GM06990 (cell line): ENCODE data around the gene BSN.

Experiments
- DNase-seq: peaks from one replicate; pipeline ENCODE4 v3.0.0-alpha.2; 2011; ENCODE audit not compliant: insufficient read length; ENCODE audit errors: extremely low read depth
- H3K27me3 ChIP-seq: replicated peaks from 2 replicates; pipeline ENCODE4 v1.6.0; 2011; ENCODE audit warnings: low read length; ENCODE audit not compliant: control insufficient read depth, insufficient read depth
- H3K36me3 ChIP-seq: 2 replicates; pipeline ENCODE4 v1.5.1; 2011; ENCODE audit warnings: low read length; ENCODE audit not compliant: control insufficient read depth, insufficient read depth
- H3K4me3 ChIP-seq: replicated peaks from 2 replicates; pipeline ENCODE4 v1.5.1; 2011; ENCODE audit warnings: low read depth, mild to moderate bottlenecking, control low read depth, low read length
- CTCF ChIP-seq: IDR thresholded peaks from 2 replicates; pipeline ENCODE4 v1.5.1; 2011; ENCODE audit warnings: low read length, control low read depth, mild to moderate bottlenecking, inconsistent platforms; ENCODE audit not compliant: insufficient read depth, poor library complexity, severe bottlenecking

The BSN gene

DNA sequence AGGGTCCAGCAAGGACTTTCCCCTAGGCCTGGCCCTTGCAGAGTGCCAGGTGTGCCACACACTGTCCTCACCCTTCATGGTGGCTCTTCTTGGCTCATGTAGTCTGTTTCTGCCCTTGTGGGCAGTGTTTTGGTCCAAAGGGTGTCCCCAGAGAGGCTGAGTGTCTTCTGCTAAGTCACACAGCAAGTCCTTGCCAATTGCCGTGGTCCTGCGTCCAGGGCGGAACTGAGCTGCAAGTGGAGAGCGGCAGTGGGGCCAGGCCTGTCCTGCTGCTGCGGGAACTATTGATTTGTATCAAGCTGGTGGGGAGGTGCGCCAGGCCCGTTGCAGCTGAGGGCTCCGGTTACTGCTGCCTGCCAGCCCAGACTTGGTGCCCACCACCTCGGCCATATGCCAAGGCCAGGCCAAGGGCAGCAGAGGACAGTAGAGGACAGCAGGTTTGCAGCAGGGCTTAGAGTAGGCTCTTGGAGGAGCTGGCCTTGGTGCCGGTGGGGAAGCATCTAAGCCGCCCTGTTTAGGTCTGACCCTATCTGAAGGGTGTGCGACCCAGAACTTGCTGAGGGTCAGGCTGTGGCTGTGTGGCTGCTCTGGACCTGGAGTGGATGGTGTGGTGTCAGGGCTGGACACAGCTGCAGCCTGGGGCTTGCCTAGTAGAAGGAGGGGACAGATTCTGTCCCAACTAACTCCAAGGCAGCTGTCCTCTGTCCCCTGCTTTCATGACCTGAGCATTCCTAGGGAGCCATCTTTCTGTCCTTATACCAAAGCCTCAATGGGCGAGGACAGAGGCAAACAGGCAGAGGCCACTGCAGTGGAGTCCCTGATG lies 160.7 kb downstream of the BSN start:
- TF ChIP-seq CTCF = no peak
- Histone ChIP-seq H3K4me3 (no peak overlapping the region), H3K36me3 (peaks cover 16% of the 10 kb centered on the region), H3K27me3 (no peaks in the 10 kb centered on the region)
- no peak for DNase-seq

DNA sequence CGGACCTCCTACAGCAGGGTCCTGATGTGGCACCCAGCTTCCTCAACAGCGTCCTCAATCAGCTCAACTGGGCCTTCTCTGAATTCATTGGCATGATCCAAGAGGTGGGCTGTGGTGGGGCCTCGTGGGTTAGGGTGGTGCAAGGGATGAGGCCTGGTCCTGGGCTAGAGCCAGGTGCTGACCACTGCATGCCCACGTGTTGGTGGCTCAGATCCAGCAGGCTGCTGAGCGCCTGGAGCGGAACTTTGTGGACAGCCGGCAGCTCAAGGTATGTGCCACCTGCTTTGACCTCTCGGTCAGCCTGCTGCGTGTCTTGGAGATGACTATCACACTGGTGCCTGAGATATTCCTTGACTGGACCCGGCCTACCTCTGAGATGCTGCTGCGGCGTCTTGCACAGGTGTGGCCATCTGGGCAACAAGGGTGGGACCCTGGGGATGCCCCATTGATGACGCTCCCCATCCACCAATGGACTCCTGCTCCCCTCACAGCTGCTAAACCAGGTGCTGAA lies 161.4 kb downstream of the BSN start:
- Histone ChIP-seq H3K36me3 (peaks cover 16% of the 10 kb centered on the region), H3K27me3 (no peaks in the 10 kb centered on the region), H3K4me3 (no peak overlapping the region)
- DNase-seq = no peak
- TF ChIP-seq CTCF = no peak

GRCh38 chr3:49716169-49716568 lies 161.9 kb downstream of the BSN start:
- H3K36me3 ChIP-seq = peaks cover 21% of the 10 kb centered on the region
- no peak overlapping the region for H3K4me3 ChIP-seq
- no peak for TF ChIP-seq CTCF
- DNase-seq = no peak
- no peaks in the 10 kb centered on the region for H3K27me3 ChIP-seq

- H3K36me3 ChIP-seq = peaks cover 26% of the 10 kb centered on the region
- TF ChIP-seq CTCF = no peak
- H3K4me3 ChIP-seq = no peak overlapping the region
- H3K27me3 ChIP-seq = no peaks in the 10 kb centered on the region
- DNase-seq = peak; percentile 14
Observed at GRCh38 chr3:49716691-49717210, 162.5 kb downstream of the BSN start.

- peak; percentile 18 for DNase-seq
- no peaks in the 10 kb centered on the region for H3K27me3 ChIP-seq
- TF ChIP-seq CTCF = no peak
- H3K4me3 ChIP-seq = no peak overlapping the region
- peaks cover 31% of the 10 kb centered on the region for H3K36me3 ChIP-seq
Observed at GRCh38 chr3:49717211-49717958, 163.1 kb downstream of the BSN start.
